Mesendoderm (in vitro differentiated cells): ENCODE data around the gene TENT5C.

Experiments
- DNase-seq: peaks from one replicate; pipeline ENCODE4 v3.0.0; 2013
- H2AK5ac ChIP-seq: 2 replicates; pipeline ENCODE4 v1.6.1; 2013; ENCODE audit warnings: low read length, inconsistent platforms
- H2BK120ac ChIP-seq: 2 replicates; pipeline ENCODE4 v1.6.1; 2013; ENCODE audit warnings: low read depth, mild to moderate bottlenecking, low read length, moderate library complexity, mixed read lengths
- H2BK15ac ChIP-seq: replicated peaks from 2 replicates; pipeline ENCODE4 v1.6.1; 2013; ENCODE audit warnings: low read depth, mild to moderate bottlenecking, moderate library complexity
- H2BK5ac ChIP-seq: 2 replicates; pipeline ENCODE4 v1.6.1; 2013; ENCODE audit warnings: low read length, inconsistent platforms
- H3K18ac ChIP-seq: 2 replicates; pipeline ENCODE4 v1.6.1; 2013; ENCODE audit warnings: mild to moderate bottlenecking, low read length, mixed read lengths
- H3K23ac ChIP-seq: one replicate; pipeline ENCODE4 v1.6.1; 2013; ENCODE audit warnings: low read length
- H3K27ac ChIP-seq: 2 replicates; pipeline ENCODE4 v1.5.1; 2013; ENCODE audit warnings: low read depth, mild to moderate bottlenecking, inconsistent platforms, low read length, moderate library complexity
- H3K27me3 ChIP-seq: 2 replicates; pipeline ENCODE4 v1.6.1; 2013; ENCODE audit warnings: low read length, control low read depth, mild to moderate bottlenecking, inconsistent platforms; ENCODE audit not compliant: insufficient read depth, poor library complexity
- H3K36me3 ChIP-seq: 2 replicates; pipeline ENCODE4 v1.6.1; 2013; ENCODE audit warnings: low read length, inconsistent platforms; ENCODE audit not compliant: control insufficient read depth, insufficient read depth
- H3K4ac ChIP-seq: one replicate; pipeline ENCODE4 v1.6.1; 2013; ENCODE audit warnings: low read depth, mild to moderate bottlenecking, low read length, moderate library complexity
- H3K4me1 ChIP-seq: 2 replicates; pipeline ENCODE4 v1.6.1; 2013; ENCODE audit warnings: low read depth, low read length, inconsistent platforms; ENCODE audit not compliant: control insufficient read depth
- H3K4me2 ChIP-seq: 2 replicates; pipeline ENCODE4 v1.6.1; 2013; ENCODE audit warnings: low read length
- H3K4me3 ChIP-seq: 2 replicates; pipeline ENCODE4 v1.5.1; 2013; ENCODE audit warnings: mild to moderate bottlenecking, low read length
- H3K56ac ChIP-seq: one replicate; pipeline ENCODE4 v1.6.1; 2013; ENCODE audit warnings: low read length
- H3K79me1 ChIP-seq: 2 replicates; pipeline ENCODE4 v1.6.1; 2013; ENCODE audit warnings: low read length, inconsistent platforms
- H3K79me2 ChIP-seq: 2 replicates; pipeline ENCODE4 v1.6.1; 2013; ENCODE audit warnings: mild to moderate bottlenecking, low read length; ENCODE audit not compliant: control insufficient read depth, insufficient read depth
- H3K9ac ChIP-seq: 2 replicates; pipeline ENCODE4 v1.6.1; 2013; ENCODE audit warnings: low read length, inconsistent platforms
- H4K5ac ChIP-seq: one replicate; pipeline ENCODE4 v1.6.1; 2013; ENCODE audit warnings: low read length
- H4K8ac ChIP-seq: one replicate; pipeline ENCODE4 v1.6.1; 2013; ENCODE audit warnings: low read depth, mild to moderate bottlenecking, control low read depth, low read length, moderate library complexity
- WGBS: extraction: QIAGEN DNeasy Blood & Tissue Kit; methylation state at CpG from one replicate; pipeline ENCODE4 v1.1.7; 2013; ENCODE audit warnings: low lambda C conversion rate, missing lambda C conversion rate; ENCODE audit not compliant: insufficient coverage; ENCODE audit errors: extremely low coverage; 5-methylcytosine and 5-hydroxymethylcytosine counted together

Gene TENT5C

GRCh38 chr1:117662667-117663066 is 56.8 kb downstream of the TENT5C start:
- WGBS: no CpG with 5 or more reads among the region's 1 CpG
- DNase-seq: no peak
- no peaks in the 10 kb centered on the region for H3K36me3 ChIP-seq
- peaks cover 2% of the 10 kb centered on the region for H3K4me1 ChIP-seq
- no peak overlapping the region for H3K18ac ChIP-seq
- H2BK5ac ChIP-seq: no peak overlapping the region
- H3K4ac ChIP-seq: no peak overlapping the region
- no peak overlapping the region for H2BK15ac ChIP-seq
- H2AK5ac ChIP-seq: no peak overlapping the region
- no peaks in the 10 kb centered on the region for H3K79me2 ChIP-seq
- no peaks in the 10 kb centered on the region for H3K79me1 ChIP-seq
- H3K4me2 ChIP-seq: no peak overlapping the region
- no peak overlapping the region for H2BK120ac ChIP-seq
- H3K27me3 ChIP-seq: no peaks in the 10 kb centered on the region
- no peak overlapping the region for H3K56ac ChIP-seq
- no peak overlapping the region for H3K27ac ChIP-seq
- H3K23ac ChIP-seq: no peak overlapping the region
- H3K4me3 ChIP-seq: no peak overlapping the region
- no peak overlapping the region for H4K8ac ChIP-seq
- H3K9ac ChIP-seq: no peak overlapping the region
- H4K5ac ChIP-seq: no peak overlapping the region

- no peak overlapping the region for H3K4me3 ChIP-seq
- H3K23ac ChIP-seq: no peak overlapping the region
- H3K4ac ChIP-seq: no peak overlapping the region
- H3K36me3 ChIP-seq: no peaks in the 10 kb centered on the region
- H3K9ac ChIP-seq: no peak overlapping the region
- H3K79me2 ChIP-seq: no peaks in the 10 kb centered on the region
- 100% methylated on average over 3 of the region's 7 CpGs for WGBS
- H2BK120ac ChIP-seq: no peak overlapping the region
- no peak overlapping the region for H3K56ac ChIP-seq
- H2BK5ac ChIP-seq: no peak overlapping the region
- peaks cover 2% of the 10 kb centered on the region for H3K4me1 ChIP-seq
- DNase-seq: no peak
- no peak overlapping the region for H2AK5ac ChIP-seq
- no peak overlapping the region for H3K18ac ChIP-seq
- no peak overlapping the region for H4K8ac ChIP-seq
- no peaks in the 10 kb centered on the region for H3K79me1 ChIP-seq
- no peak overlapping the region for H3K4me2 ChIP-seq
- no peaks in the 10 kb centered on the region for H3K27me3 ChIP-seq
- no peak overlapping the region for H2BK15ac ChIP-seq
- H4K5ac ChIP-seq: no peak overlapping the region
- no peak overlapping the region for H3K27ac ChIP-seq
These were observed 57.5 kb downstream of the TENT5C start for GRCh38 chr1:117663156-117663902.

GRCh38 chr1:117664314-117664713 is 58.5 kb downstream of the TENT5C start:
- no peaks in the 10 kb centered on the region for H3K79me2 ChIP-seq
- H2BK5ac ChIP-seq: no peak overlapping the region
- no peak overlapping the region for H3K18ac ChIP-seq
- H4K8ac ChIP-seq: no peak overlapping the region
- peaks cover 2% of the 10 kb centered on the region for H3K4me1 ChIP-seq
- no peak overlapping the region for H2AK5ac ChIP-seq
- H2BK120ac ChIP-seq: no peak overlapping the region
- no peak overlapping the region for H3K4me3 ChIP-seq
- H2BK15ac ChIP-seq: no peak overlapping the region
- WGBS: no CpG with 5 or more reads among the region's 6 CpGs
- no peak overlapping the region for H3K4me2 ChIP-seq
- no peaks in the 10 kb centered on the region for H3K79me1 ChIP-seq
- H3K9ac ChIP-seq: no peak overlapping the region
- DNase-seq: no peak
- no peak overlapping the region for H3K23ac ChIP-seq
- no peaks in the 10 kb centered on the region for H3K36me3 ChIP-seq
- no peak overlapping the region for H3K27ac ChIP-seq
- no peak overlapping the region for H3K4ac ChIP-seq
- no peak overlapping the region for H4K5ac ChIP-seq
- H3K56ac ChIP-seq: no peak overlapping the region
- no peaks in the 10 kb centered on the region for H3K27me3 ChIP-seq

GRCh38 chr1:117665556-117666270 is 59.9 kb downstream of the TENT5C start:
- Histone ChIP-seq H3K4me1 (peaks cover 2% of the 10 kb centered on the region), H3K9ac (no peak overlapping the region), H3K79me1 (no peaks in the 10 kb centered on the region), H3K56ac (no peak overlapping the region), H3K18ac (no peak overlapping the region), H3K23ac (no peak overlapping the region), H4K8ac (no peak overlapping the region), H4K5ac (no peak overlapping the region), H2AK5ac (no peak overlapping the region), H2BK120ac (no peak overlapping the region), H3K27me3 (no peaks in the 10 kb centered on the region), H2BK5ac (no peak overlapping the region), H3K36me3 (no peaks in the 10 kb centered on the region), H3K4me2 (no peak overlapping the region), H3K4ac (no peak overlapping the region), H3K79me2 (no peaks in the 10 kb centered on the region), H2BK15ac (no peak overlapping the region), H3K4me3 (no peak overlapping the region), H3K27ac (no peak overlapping the region)
- no CpG with 5 or more reads among the region's 5 CpGs for whole genome bisulfite sequencing
- no peak for DNase-seq

GRCh38 chr1:117669572-117669971 is 63.7 kb downstream of the TENT5C start:
- no peaks in the 10 kb centered on the region for H3K79me1 ChIP-seq
- no CpG with 5 or more reads among the region's 7 CpGs for WGBS
- no peak for DNase-seq

More at GRCh38 chr1:117669572-117669971, 63.7 kb downstream of the TENT5C start:
- H3K4me2 ChIP-seq: no peak overlapping the region
- no peak overlapping the region for H2BK5ac ChIP-seq
- no peak overlapping the region for H2BK120ac ChIP-seq
- H3K9ac ChIP-seq: no peak overlapping the region
- H3K79me2 ChIP-seq: no peaks in the 10 kb centered on the region
- no peak overlapping the region for H3K4me3 ChIP-seq
- H2BK15ac ChIP-seq: no peak overlapping the region
- H3K27ac ChIP-seq: no peak overlapping the region
- no peaks in the 10 kb centered on the region for H3K36me3 ChIP-seq
- H3K56ac ChIP-seq: no peak overlapping the region
- no peak overlapping the region for H4K8ac ChIP-seq
- peaks cover 2% of the 10 kb centered on the region for H3K4me1 ChIP-seq
- H3K4ac ChIP-seq: no peak overlapping the region
- no peak overlapping the region for H4K5ac ChIP-seq
- H3K27me3 ChIP-seq: no peaks in the 10 kb centered on the region
- no peak overlapping the region for H3K18ac ChIP-seq
- H3K23ac ChIP-seq: no peak overlapping the region
- no peak overlapping the region for H2AK5ac ChIP-seq
